Mesendoderm (in vitro differentiated cells): Measurements from ENCODE around the gene TSC1.

Source experiments
- DNase-seq: peaks from one replicate; pipeline ENCODE4 v3.0.0; 2013
- H2AK5ac ChIP-seq: 2 replicates; pipeline ENCODE4 v1.6.1; 2013; ENCODE audit warnings: low read length, inconsistent platforms
- H2BK120ac ChIP-seq: 2 replicates; pipeline ENCODE4 v1.6.1; 2013; ENCODE audit warnings: low read depth, mild to moderate bottlenecking, low read length, moderate library complexity, mixed read lengths
- H2BK15ac ChIP-seq: replicated peaks from 2 replicates; pipeline ENCODE4 v1.6.1; 2013; ENCODE audit warnings: low read depth, mild to moderate bottlenecking, moderate library complexity
- H2BK5ac ChIP-seq: 2 replicates; pipeline ENCODE4 v1.6.1; 2013; ENCODE audit warnings: low read length, inconsistent platforms
- H3K18ac ChIP-seq: 2 replicates; pipeline ENCODE4 v1.6.1; 2013; ENCODE audit warnings: mild to moderate bottlenecking, low read length, mixed read lengths
- H3K23ac ChIP-seq: one replicate; pipeline ENCODE4 v1.6.1; 2013; ENCODE audit warnings: low read length
- H3K27ac ChIP-seq: 2 replicates; pipeline ENCODE4 v1.5.1; 2013; ENCODE audit warnings: low read depth, mild to moderate bottlenecking, inconsistent platforms, low read length, moderate library complexity
- H3K27me3 ChIP-seq: 2 replicates; pipeline ENCODE4 v1.6.1; 2013; ENCODE audit warnings: low read length, control low read depth, mild to moderate bottlenecking, inconsistent platforms; ENCODE audit not compliant: insufficient read depth, poor library complexity
- H3K36me3 ChIP-seq: 2 replicates; pipeline ENCODE4 v1.6.1; 2013; ENCODE audit warnings: low read length, inconsistent platforms; ENCODE audit not compliant: control insufficient read depth, insufficient read depth
- H3K4ac ChIP-seq: one replicate; pipeline ENCODE4 v1.6.1; 2013; ENCODE audit warnings: low read depth, mild to moderate bottlenecking, low read length, moderate library complexity
- H3K4me1 ChIP-seq: 2 replicates; pipeline ENCODE4 v1.6.1; 2013; ENCODE audit warnings: low read depth, low read length, inconsistent platforms; ENCODE audit not compliant: control insufficient read depth
- H3K4me2 ChIP-seq: 2 replicates; pipeline ENCODE4 v1.6.1; 2013; ENCODE audit warnings: low read length
- H3K4me3 ChIP-seq: 2 replicates; pipeline ENCODE4 v1.5.1; 2013; ENCODE audit warnings: mild to moderate bottlenecking, low read length
- H3K56ac ChIP-seq: one replicate; pipeline ENCODE4 v1.6.1; 2013; ENCODE audit warnings: low read length
- H3K79me1 ChIP-seq: 2 replicates; pipeline ENCODE4 v1.6.1; 2013; ENCODE audit warnings: low read length, inconsistent platforms
- H3K79me2 ChIP-seq: 2 replicates; pipeline ENCODE4 v1.6.1; 2013; ENCODE audit warnings: mild to moderate bottlenecking, low read length; ENCODE audit not compliant: control insufficient read depth, insufficient read depth
- H3K9ac ChIP-seq: 2 replicates; pipeline ENCODE4 v1.6.1; 2013; ENCODE audit warnings: low read length, inconsistent platforms
- H4K5ac ChIP-seq: one replicate; pipeline ENCODE4 v1.6.1; 2013; ENCODE audit warnings: low read length
- H4K8ac ChIP-seq: one replicate; pipeline ENCODE4 v1.6.1; 2013; ENCODE audit warnings: low read depth, mild to moderate bottlenecking, control low read depth, low read length, moderate library complexity
- WGBS: extraction: QIAGEN DNeasy Blood & Tissue Kit; methylation state at CpG from one replicate; pipeline ENCODE4 v1.1.7; 2013; ENCODE audit warnings: low lambda C conversion rate, missing lambda C conversion rate; ENCODE audit not compliant: insufficient coverage; ENCODE audit errors: extremely low coverage; 5-methylcytosine and 5-hydroxymethylcytosine counted together

TSC1 gene

DNA sequence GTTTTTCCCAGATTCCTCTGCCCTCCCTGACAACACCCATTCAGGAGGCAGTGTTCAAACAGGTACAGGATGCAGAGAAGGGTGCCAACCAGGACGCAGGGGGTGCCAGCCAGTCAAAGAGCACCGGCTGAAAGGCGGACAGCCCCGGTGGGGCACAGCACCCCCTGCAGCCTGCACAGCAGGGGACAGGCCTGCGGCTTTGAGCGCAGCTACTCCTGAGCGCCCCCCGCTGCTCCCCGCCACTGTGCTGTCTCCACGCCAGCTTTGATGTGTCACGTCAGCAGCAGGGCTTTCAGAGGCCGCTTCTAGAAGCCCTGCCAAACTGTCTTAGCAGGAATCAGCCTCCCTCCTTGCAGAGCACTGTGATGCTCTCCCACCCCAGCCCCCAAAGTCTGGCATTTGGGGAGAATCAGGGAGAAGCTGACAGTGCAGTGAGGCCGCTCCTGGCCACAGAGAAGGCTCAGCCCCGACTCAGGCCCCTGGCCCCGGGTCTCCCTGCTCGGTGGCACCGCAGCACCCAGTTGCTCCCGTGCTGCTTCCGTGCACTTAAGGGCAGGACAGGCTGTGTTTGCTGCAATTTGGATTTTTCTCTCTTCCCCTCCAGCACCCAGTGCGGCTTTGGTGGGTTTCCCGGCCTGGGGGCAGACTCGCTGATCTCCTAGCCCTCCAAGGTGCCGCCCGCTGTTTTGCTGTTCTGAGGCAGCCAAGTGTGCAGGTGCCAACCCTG, 86.6 kb downstream of the TSC1 start:
- no peak overlapping the region for H3K4ac ChIP-seq
- H3K36me3 ChIP-seq: no peaks in the 10 kb centered on the region
- no peak overlapping the region for H4K8ac ChIP-seq
- no CpG with 5 or more reads among the region's 24 CpGs for WGBS
- H3K79me2 ChIP-seq: no peaks in the 10 kb centered on the region
- no peak overlapping the region for H3K18ac ChIP-seq
- H3K23ac ChIP-seq: no peak overlapping the region
- no peaks in the 10 kb centered on the region for H3K4me1 ChIP-seq
- H3K27me3 ChIP-seq: no peaks in the 10 kb centered on the region
- H3K79me1 ChIP-seq: no peaks in the 10 kb centered on the region
- no peak for DNase-seq
- no peak overlapping the region for H4K5ac ChIP-seq
- H2BK15ac ChIP-seq: no peak overlapping the region
- no peak overlapping the region for H2AK5ac ChIP-seq
- no peak overlapping the region for H3K4me2 ChIP-seq
- no peak overlapping the region for H3K4me3 ChIP-seq
- H3K56ac ChIP-seq: no peak overlapping the region
- no peak overlapping the region for H2BK120ac ChIP-seq
- H3K9ac ChIP-seq: no peak overlapping the region
- H3K27ac ChIP-seq: no peak overlapping the region
- H2BK5ac ChIP-seq: no peak overlapping the region

DNA sequence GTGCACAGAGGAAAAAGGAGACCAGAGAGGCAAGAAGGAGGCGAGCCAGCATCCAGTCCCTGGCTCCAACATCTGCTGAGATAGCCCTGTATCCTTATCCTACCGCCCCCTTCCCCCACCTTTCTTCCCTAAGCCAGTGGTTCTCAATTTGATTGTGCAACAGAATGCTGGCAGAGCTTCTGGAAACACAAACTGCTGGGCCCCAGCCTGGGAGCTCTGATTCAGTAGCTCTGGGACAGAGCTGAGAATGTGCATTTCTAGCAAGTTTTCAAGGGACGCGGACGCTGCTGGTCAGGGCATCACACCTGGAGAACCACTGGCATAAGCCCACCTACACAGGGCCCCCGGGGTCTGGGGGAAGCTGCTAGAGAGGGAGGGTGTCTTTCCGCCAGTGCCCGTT, 87.4 kb downstream of the TSC1 start:
- Histone ChIP-seq H3K27ac (no peak overlapping the region), H2BK120ac (no peak overlapping the region), H4K8ac (no peak overlapping the region), H3K79me2 (no peaks in the 10 kb centered on the region), H3K9ac (no peak overlapping the region), H3K4ac (no peak overlapping the region), H3K79me1 (no peaks in the 10 kb centered on the region), H3K18ac (no peak overlapping the region), H3K4me3 (no peak overlapping the region), H3K23ac (no peak overlapping the region), H2BK5ac (no peak overlapping the region), H3K27me3 (no peaks in the 10 kb centered on the region), H3K36me3 (no peaks in the 10 kb centered on the region), H2BK15ac (no peak overlapping the region), H2AK5ac (no peak overlapping the region), H3K56ac (no peak overlapping the region), H3K4me1 (no peaks in the 10 kb centered on the region), H4K5ac (no peak overlapping the region), H3K4me2 (no peak overlapping the region)
- no CpG with 5 or more reads among the region's 8 CpGs for WGBS
- no peak for DNase-seq

DNA sequence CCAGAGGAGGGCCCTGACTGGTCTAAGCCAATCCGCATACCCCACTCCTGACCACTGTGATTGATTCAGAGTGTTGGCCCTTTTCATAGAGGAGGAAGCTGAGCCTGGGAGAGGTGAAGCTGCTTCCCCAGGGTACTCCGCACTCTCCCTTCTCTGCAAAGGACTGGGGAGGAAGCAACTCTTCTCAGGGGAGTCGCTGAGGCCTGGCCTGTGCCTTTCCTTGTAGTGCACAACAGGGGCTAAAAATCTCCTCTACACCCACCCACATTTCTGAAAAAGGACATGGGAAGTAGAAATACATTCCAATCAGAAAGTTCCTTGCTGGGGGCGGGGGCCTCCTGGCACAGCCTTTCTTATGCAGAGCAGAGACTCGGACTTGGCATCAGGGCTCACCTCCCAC, 88.5 kb downstream of the TSC1 start:
- H3K4me3 ChIP-seq: no peak overlapping the region
- H3K4me2 ChIP-seq: no peak overlapping the region
- H3K23ac ChIP-seq: no peak overlapping the region
- H3K79me1 ChIP-seq: no peaks in the 10 kb centered on the region
- no peak for DNase-seq
- H4K5ac ChIP-seq: no peak overlapping the region
- no peak overlapping the region for H3K4ac ChIP-seq
- no peak overlapping the region for H3K27ac ChIP-seq
- H3K18ac ChIP-seq: no peak overlapping the region
- no peak overlapping the region for H2AK5ac ChIP-seq
- H2BK5ac ChIP-seq: no peak overlapping the region
- no peak overlapping the region for H2BK120ac ChIP-seq
- H3K9ac ChIP-seq: no peak overlapping the region
- no peak overlapping the region for H3K56ac ChIP-seq
- H3K27me3 ChIP-seq: no peaks in the 10 kb centered on the region
- no peaks in the 10 kb centered on the region for H3K4me1 ChIP-seq
- no peaks in the 10 kb centered on the region for H3K36me3 ChIP-seq
- no peaks in the 10 kb centered on the region for H3K79me2 ChIP-seq
- no peak overlapping the region for H2BK15ac ChIP-seq
- H4K8ac ChIP-seq: no peak overlapping the region
- WGBS: no CpG with 5 or more reads among the region's 5 CpGs

DNA sequence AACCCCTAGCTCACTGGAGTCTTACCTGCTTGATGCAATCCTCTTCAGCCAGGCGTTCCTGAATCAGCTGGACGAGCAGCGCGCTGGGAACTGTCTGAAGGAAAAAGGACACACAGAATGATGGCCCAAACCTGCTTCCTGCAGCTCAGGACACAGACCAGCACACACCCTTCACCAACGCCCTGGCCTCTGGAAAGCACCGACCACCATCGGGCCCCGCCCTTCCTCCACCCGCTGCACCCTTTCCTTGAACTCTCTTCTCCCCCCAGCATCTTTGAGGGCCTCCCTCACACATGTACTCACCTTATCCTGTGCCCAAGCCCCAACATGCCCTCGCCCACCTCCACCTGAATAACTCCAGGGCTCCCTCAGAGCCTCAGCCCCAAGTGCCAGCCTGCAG, 89.6 kb downstream of the TSC1 start:
- H2BK15ac ChIP-seq: no peak overlapping the region
- no CpG with 5 or more reads among the region's 10 CpGs for WGBS
- no peak for DNase-seq

DNA sequence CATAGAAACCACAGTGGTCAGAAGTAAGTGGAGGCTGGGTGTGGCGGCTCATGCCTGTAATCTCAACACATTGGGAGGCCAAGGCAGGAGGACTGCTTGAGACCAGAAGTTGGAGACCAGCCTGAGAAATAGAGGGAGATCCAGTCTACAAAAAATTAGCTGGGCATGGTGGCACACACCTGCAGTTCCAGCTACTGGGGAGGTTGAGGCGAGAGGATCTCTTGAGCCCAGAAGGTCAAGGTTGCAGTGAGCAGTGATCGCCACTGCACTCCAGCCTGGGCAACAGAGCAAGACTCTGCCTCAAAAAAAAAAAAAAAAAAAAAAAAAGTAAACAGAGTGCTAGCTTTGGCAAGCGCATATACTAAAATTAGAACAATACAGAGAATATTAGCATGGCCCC, 90.9 kb downstream of the TSC1 start:
- Histone ChIP-seq H3K23ac (no peak overlapping the region), H2BK120ac (no peak overlapping the region), H3K36me3 (no peaks in the 10 kb centered on the region), H3K4me1 (no peaks in the 10 kb centered on the region), H3K79me2 (no peaks in the 10 kb centered on the region), H3K4me3 (no peak overlapping the region), H2BK15ac (no peak overlapping the region), H3K4ac (no peak overlapping the region), H3K18ac (no peak overlapping the region), H4K8ac (no peak overlapping the region), H3K79me1 (no peaks in the 10 kb centered on the region), H3K56ac (no peak overlapping the region), H2BK5ac (no peak overlapping the region), H2AK5ac (no peak overlapping the region), H3K27ac (no peak overlapping the region), H3K27me3 (no peaks in the 10 kb centered on the region), H4K5ac (no peak overlapping the region), H3K9ac (no peak overlapping the region), H3K4me2 (no peak overlapping the region)
- no peak for DNase-seq
- WGBS: no CpG with 5 or more reads among the region's 4 CpGs

More for the DNA sequence above, 89.6 kb downstream of the TSC1 start:
- H3K27ac ChIP-seq: no peak overlapping the region
- no peaks in the 10 kb centered on the region for H3K27me3 ChIP-seq
- no peak overlapping the region for H2AK5ac ChIP-seq
- no peak overlapping the region for H3K18ac ChIP-seq
- no peak overlapping the region for H3K4me3 ChIP-seq
- no peak overlapping the region for H3K4me2 ChIP-seq
- H2BK5ac ChIP-seq: no peak overlapping the region
- H3K36me3 ChIP-seq: no peaks in the 10 kb centered on the region
- no peak overlapping the region for H4K5ac ChIP-seq
- H3K9ac ChIP-seq: no peak overlapping the region
- H3K23ac ChIP-seq: no peak overlapping the region
- H3K4me1 ChIP-seq: no peaks in the 10 kb centered on the region
- no peak overlapping the region for H3K4ac ChIP-seq
- H3K79me2 ChIP-seq: no peaks in the 10 kb centered on the region
- no peaks in the 10 kb centered on the region for H3K79me1 ChIP-seq
- H4K8ac ChIP-seq: no peak overlapping the region
- no peak overlapping the region for H2BK120ac ChIP-seq
- no peak overlapping the region for H3K56ac ChIP-seq

DNA sequence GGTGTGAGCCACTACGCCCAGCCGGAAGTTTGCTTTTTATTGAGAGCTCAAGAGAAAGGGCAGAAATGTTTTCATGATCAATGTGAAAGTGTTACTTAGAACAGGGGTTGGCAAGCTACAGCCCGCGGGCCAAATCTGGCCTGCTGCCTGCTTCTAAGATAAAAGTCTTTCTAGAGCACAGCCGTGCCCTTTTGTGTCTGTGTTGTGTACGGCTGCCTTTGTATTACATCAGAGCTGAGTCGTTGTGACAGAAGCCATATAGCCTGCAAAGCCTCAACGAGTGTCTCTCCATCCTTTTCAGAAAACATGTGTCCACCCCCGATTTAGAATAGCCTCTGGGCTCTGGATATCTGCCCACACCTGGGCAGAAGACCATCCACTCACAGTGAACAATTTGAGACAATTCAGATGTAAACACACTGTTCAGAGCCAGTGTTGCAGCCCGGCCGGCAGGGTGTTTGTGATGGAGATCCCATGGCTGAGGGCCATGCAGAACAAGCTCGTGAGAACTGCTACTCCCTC, 95.2 kb downstream of the TSC1 start:
- H3K36me3 ChIP-seq: no peaks in the 10 kb centered on the region
- DNase-seq: no peak
- H3K79me2 ChIP-seq: no peaks in the 10 kb centered on the region
- H3K4me2 ChIP-seq: no peak overlapping the region
- H3K79me1 ChIP-seq: no peaks in the 10 kb centered on the region
- no peak overlapping the region for H3K4me3 ChIP-seq
- no peak overlapping the region for H2BK120ac ChIP-seq
- H3K56ac ChIP-seq: no peak overlapping the region
- H3K27ac ChIP-seq: no peak overlapping the region
- peak overlapping the region; percentile 71 for H4K5ac ChIP-seq
- no peak overlapping the region for H2BK5ac ChIP-seq
- no peaks in the 10 kb centered on the region for H3K4me1 ChIP-seq
- no peak overlapping the region for H3K4ac ChIP-seq
- no peak overlapping the region for H3K23ac ChIP-seq
- H4K8ac ChIP-seq: no peak overlapping the region
- no peak overlapping the region for H2BK15ac ChIP-seq
- H3K27me3 ChIP-seq: no peaks in the 10 kb centered on the region
- WGBS: no CpG with 5 or more reads among the region's 12 CpGs
- H3K18ac ChIP-seq: no peak overlapping the region
- H2AK5ac ChIP-seq: no peak overlapping the region
- H3K9ac ChIP-seq: no peak overlapping the region
